ENCODE results near the gene CACNA2D1. TPM values are rescaled to one million over a fixed set of nuclear protein-coding genes. Genes with fewer than 3 reads are reported as not detected.
A peak's percentile ranks its signal among the peaks of the same experiment; 100 is the strongest.

CACNA2D1 gene
- not detected in 2 replicates for total RNA-seq (2014; rRNA removed; shearing (Covaris generic); ENCODE audit: low replicate concordance)

DNA sequence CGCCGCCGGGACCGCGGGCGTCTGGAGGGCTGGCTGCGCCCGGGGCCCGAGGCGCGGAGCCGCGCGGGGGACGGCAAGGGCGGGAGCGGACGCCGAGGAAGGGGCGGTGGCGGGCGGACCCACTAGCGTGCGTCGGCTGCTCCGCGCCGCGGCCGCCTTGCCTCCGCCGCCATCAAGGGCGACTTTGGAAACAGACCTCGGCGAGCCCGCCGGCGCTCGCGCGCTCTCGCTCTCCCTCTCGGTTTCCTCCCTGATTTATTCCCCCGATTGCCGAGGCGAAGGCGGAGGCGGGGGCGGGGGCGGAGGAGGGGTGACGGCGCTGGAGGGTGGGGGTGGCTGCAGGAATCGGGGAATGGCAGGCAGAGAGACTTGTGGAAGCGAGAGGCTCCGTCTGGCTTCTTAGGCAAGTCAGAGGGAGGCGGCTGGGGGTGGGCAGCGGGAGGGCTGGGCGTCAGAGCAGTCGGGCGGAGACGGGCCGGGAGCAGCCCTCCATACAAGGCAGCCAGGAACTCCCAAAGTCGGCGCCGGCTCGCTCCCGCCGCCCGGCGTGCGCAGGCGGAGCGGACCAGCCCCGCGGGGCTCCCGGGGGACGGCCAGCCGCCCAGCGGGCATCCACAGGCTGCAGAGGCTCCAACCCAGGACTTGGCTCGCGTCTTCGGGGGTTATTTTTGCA is at the start of gene CACNA2D1:
CACNA2D1 (minus strand) TSS at position 231 of the 673 bp plus-strand sequence.
- Histone ChIP-seq H3K9me2 (replicated peaks; ENCODE audit: insufficient read depth, low read length) (no peaks in the 10 kb centered on the region), H2AFZ (ENCODE audit: low read length) (no peak within 1 kb of the TSS), H3K4me2 (ENCODE audit: low read depth, low read length, poor library complexity, severe bottlenecking) (no peak within 1 kb of the TSS), H3K4me1 (ENCODE audit: low read length) (no peaks in the 10 kb centered on the region), H3K36me3 (ENCODE audit: insufficient read depth, low read length) (no peaks in the 10 kb centered on the region), H3K9me3 (ENCODE audit: low read length) (peaks cover 6% of the 10 kb centered on the region), H3K27ac (ENCODE audit: low read length) (no peak within 1 kb of the TSS), H3K27me3 (ENCODE audit: low read length) (no peaks in the 10 kb centered on the region), H3K4me3 (ENCODE audit: low read length) (no peak within 1 kb of the TSS), H3K79me2 (ENCODE audit: low read length) (no peaks in the 10 kb centered on the region), H3K9ac (ENCODE audit: low read length) (no peak within 1 kb of the TSS), H4K20me1 (ENCODE audit: insufficient read depth, low read depth, low read length) (no peaks in the 10 kb centered on the region)
- no peak for DNase-seq

DNA sequence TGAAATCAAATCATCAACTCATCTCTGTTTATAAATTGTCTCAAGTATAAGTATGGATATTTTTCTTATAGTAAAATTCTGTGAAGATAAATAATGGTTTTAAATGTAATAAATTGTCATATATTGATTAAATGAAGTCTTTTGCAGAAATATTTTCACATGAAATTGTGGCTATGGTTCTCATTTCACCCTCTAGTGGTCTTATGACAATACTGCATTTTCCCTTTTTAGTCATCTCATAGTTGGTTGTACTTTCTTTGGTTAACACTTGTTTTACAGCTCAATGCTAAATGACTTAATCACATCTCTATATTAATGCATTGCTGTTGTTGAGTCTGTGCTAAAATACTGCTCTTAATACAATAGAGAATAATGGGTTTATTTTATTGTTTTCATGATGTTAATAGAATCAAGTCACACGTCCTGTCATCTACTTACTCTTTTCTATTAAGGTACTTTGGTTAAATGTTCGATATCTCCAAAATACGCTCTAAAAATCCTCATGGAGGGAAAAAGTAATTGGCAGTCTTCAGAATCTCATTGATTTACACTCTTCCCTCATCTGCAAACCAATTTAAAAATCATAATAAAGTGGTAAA is 38.0 kb upstream of the CACNA2D1 start:
- Histone ChIP-seq H3K79me2 (ENCODE audit: low read length) (no peaks in the 10 kb centered on the region), H4K20me1 (ENCODE audit: insufficient read depth, low read depth, low read length) (no peaks in the 10 kb centered on the region), H3K4me3 (ENCODE audit: low read length) (no peak overlapping the region), H3K4me2 (ENCODE audit: low read depth, low read length, poor library complexity, severe bottlenecking) (no peak overlapping the region), H3K36me3 (ENCODE audit: insufficient read depth, low read length) (no peaks in the 10 kb centered on the region), H3K27me3 (ENCODE audit: low read length) (no peaks in the 10 kb centered on the region), H3K9me2 (replicated peaks; ENCODE audit: insufficient read depth, low read length) (no peaks in the 10 kb centered on the region), H3K4me1 (ENCODE audit: low read length) (no peaks in the 10 kb centered on the region), H2AFZ (ENCODE audit: low read length) (no peak overlapping the region), H3K27ac (ENCODE audit: low read length) (no peak overlapping the region), H3K9me3 (ENCODE audit: low read length) (peaks cover 4% of the 10 kb centered on the region; the same call in 1 of the 2 replicates), H3K9ac (ENCODE audit: low read length) (no peak overlapping the region)
- peak; percentile 55 for DNase-seq

DNA sequence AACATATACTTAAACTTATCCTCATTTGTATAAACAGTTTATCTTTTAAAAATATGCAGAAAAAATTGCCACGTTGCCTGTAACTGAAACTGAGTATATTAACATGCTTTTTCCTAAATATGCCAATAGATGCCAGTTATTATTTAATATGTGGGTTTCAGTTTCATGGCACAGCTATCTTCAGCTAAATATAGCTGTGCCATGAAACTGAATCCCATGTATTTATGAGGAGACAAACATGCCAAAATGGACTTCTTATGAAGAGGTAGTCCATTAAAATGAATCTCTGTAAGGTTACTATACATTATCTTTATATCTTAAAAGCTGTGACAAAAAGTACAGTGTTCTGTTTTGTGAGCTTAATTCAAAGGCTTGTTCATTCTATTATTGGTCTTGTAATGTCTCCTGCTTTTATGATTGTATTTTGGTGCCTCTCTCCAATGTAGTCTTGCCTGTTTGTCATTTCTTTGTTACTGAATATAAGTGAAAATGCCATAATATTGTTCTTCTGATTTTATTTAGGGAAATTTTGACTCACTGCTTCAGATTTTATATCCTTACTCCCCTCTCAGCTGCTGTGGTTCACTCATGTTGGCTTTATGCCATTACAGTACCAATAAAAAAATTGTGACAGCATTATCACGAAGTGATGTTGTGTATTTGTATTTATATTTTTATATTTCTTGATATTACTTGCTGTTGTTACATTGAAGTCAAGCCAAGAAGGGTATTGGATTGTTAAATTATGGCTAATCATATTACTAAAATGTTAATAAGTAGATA is 34.3 kb upstream of the CACNA2D1 start:
- H3K9ac ChIP-seq (ENCODE audit: low read length) = no peak overlapping the region
- no peaks in the 10 kb centered on the region for H3K79me2 ChIP-seq (ENCODE audit: low read length)
- H3K9me2 ChIP-seq (replicated peaks; ENCODE audit: insufficient read depth, low read length) = no peaks in the 10 kb centered on the region
- H3K36me3 ChIP-seq (ENCODE audit: insufficient read depth, low read length) = no peaks in the 10 kb centered on the region
- no peaks in the 10 kb centered on the region; the same call in 1 of the 2 replicates for H3K9me3 ChIP-seq (ENCODE audit: low read length)
- H3K27me3 ChIP-seq (ENCODE audit: low read length) = no peaks in the 10 kb centered on the region
- no peak for DNase-seq
- H3K4me2 ChIP-seq (ENCODE audit: low read depth, low read length, poor library complexity, severe bottlenecking) = no peak overlapping the region
- no peak overlapping the region for H3K4me3 ChIP-seq (ENCODE audit: low read length)
- no peaks in the 10 kb centered on the region for H3K4me1 ChIP-seq (ENCODE audit: low read length)
- no peaks in the 10 kb centered on the region for H4K20me1 ChIP-seq (ENCODE audit: insufficient read depth, low read depth, low read length)
- H3K27ac ChIP-seq (ENCODE audit: low read length) = no peak overlapping the region
- no peak overlapping the region for H2AFZ ChIP-seq (ENCODE audit: low read length)

DNA sequence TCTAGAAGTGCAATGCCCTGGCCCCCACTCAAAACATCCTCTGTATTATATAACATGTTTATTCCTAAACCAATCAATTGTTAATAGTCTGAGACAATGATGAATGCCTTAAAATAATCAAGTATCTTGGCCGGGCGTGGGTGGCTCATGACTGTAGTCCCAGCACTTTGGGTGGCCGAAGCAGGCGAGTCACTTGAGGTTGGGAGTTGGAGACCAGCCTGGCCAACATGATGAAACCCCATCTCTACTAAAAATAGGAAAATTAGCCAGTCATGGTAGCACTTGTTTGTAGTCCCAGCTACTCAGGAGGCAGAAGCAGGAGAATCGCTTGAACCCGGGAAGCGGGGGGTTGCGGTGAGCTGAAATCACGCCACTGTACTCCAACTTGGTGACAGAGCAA is 29.4 kb upstream of the CACNA2D1 start:
- Histone ChIP-seq H3K4me2 (ENCODE audit: low read depth, low read length, poor library complexity, severe bottlenecking) (no peak overlapping the region), H3K27ac (ENCODE audit: low read length) (no peak overlapping the region), H3K27me3 (ENCODE audit: low read length) (no peaks in the 10 kb centered on the region), H2AFZ (ENCODE audit: low read length) (no peak overlapping the region), H4K20me1 (ENCODE audit: insufficient read depth, low read depth, low read length) (no peaks in the 10 kb centered on the region), H3K9ac (ENCODE audit: low read length) (no peak overlapping the region), H3K79me2 (ENCODE audit: low read length) (no peaks in the 10 kb centered on the region), H3K4me3 (ENCODE audit: low read length) (no peak overlapping the region), H3K4me1 (ENCODE audit: low read length) (no peaks in the 10 kb centered on the region), H3K9me3 (ENCODE audit: low read length) (peaks cover 3% of the 10 kb centered on the region; the same call in 1 of the 2 replicates), H3K36me3 (ENCODE audit: insufficient read depth, low read length) (no peaks in the 10 kb centered on the region), H3K9me2 (replicated peaks; ENCODE audit: insufficient read depth, low read length) (no peaks in the 10 kb centered on the region; the same call in 1 of the 2 replicates)
- no peak for DNase-seq

DNA sequence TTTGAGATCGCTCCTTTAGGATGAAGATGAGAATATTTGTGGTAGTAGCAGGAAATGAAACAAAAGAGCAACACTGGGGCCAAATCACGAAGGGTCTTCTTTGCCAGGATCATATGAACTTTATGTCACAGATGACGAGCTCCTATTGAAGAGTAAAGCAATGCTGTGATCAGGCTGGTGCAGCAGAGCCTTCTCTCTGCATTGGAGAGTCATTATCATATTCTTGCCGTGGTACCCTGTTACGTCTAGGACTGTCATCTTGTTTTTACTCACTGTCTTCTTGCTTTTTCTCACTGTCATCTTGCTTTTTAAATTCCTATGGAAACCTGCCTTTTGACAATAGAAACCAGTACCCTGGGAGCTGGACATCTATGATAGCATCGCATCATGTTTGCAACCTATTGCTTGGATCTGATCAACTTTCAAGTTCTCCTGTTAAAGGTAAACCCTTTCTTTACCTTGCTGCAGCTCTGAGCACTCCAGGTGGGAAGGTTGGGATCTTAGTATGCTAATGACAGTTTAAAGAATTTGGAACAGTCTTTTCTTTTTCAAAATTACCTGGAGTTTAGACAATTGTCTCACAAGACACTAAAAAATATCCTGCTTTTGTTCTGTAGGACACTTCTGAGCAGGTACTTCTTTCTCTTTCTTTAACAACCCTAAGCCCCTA is 27.9 kb upstream of the CACNA2D1 start:
- no peaks in the 10 kb centered on the region; the same call in 1 of the 2 replicates for H3K9me2 ChIP-seq (replicated peaks; ENCODE audit: insufficient read depth, low read length)
- H2AFZ ChIP-seq (ENCODE audit: low read length) = no peak overlapping the region

DNA sequence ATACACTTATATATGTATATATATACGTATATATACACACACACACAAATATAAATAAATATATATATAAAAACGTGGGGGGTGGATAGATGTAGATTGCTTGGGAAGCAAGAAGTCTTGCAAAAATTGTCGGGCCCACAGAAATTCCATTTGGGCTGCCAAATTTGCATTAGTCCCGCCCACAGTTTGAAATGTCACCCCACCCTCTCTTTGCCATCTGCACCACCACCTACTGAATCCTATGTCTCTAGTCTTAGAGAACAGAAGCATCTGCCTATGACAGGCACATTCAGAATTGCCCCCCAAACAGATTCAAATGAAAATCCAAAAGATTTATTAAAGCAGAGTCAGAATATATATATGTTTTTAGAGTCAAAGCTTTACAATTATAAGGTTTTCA is 25.6 kb upstream of the CACNA2D1 start:
- Histone ChIP-seq H3K4me1 (ENCODE audit: low read length) (no peaks in the 10 kb centered on the region), H3K9me2 (replicated peaks; ENCODE audit: insufficient read depth, low read length) (no peaks in the 10 kb centered on the region; the same call in 1 of the 2 replicates), H3K4me3 (ENCODE audit: low read length) (no peak overlapping the region), H2AFZ (ENCODE audit: low read length) (no peak overlapping the region), H3K4me2 (ENCODE audit: low read depth, low read length, poor library complexity, severe bottlenecking) (no peak overlapping the region), H4K20me1 (ENCODE audit: insufficient read depth, low read depth, low read length) (no peaks in the 10 kb centered on the region), H3K27ac (ENCODE audit: low read length) (no peak overlapping the region), H3K27me3 (ENCODE audit: low read length) (no peaks in the 10 kb centered on the region), H3K9ac (ENCODE audit: low read length) (no peak overlapping the region), H3K36me3 (ENCODE audit: insufficient read depth, low read length) (no peaks in the 10 kb centered on the region), H3K79me2 (ENCODE audit: low read length) (no peaks in the 10 kb centered on the region), H3K9me3 (ENCODE audit: low read length) (peaks cover 3% of the 10 kb centered on the region; the same call in 1 of the 2 replicates)
- no peak for DNase-seq

More for the DNA sequence above, 27.9 kb upstream of the CACNA2D1 start:
- Histone ChIP-seq H3K9me3 (ENCODE audit: low read length) (peaks cover 3% of the 10 kb centered on the region; the same call in 1 of the 2 replicates), H4K20me1 (ENCODE audit: insufficient read depth, low read depth, low read length) (no peaks in the 10 kb centered on the region), H3K36me3 (ENCODE audit: insufficient read depth, low read length) (no peaks in the 10 kb centered on the region), H3K4me3 (ENCODE audit: low read length) (no peak overlapping the region), H3K4me1 (ENCODE audit: low read length) (no peaks in the 10 kb centered on the region), H3K9ac (ENCODE audit: low read length) (no peak overlapping the region), H3K27me3 (ENCODE audit: low read length) (no peaks in the 10 kb centered on the region), H3K4me2 (ENCODE audit: low read depth, low read length, poor library complexity, severe bottlenecking) (no peak overlapping the region), H3K79me2 (ENCODE audit: low read length) (no peaks in the 10 kb centered on the region), H3K27ac (ENCODE audit: low read length) (no peak overlapping the region)
- DNase-seq = no peak

DNA sequence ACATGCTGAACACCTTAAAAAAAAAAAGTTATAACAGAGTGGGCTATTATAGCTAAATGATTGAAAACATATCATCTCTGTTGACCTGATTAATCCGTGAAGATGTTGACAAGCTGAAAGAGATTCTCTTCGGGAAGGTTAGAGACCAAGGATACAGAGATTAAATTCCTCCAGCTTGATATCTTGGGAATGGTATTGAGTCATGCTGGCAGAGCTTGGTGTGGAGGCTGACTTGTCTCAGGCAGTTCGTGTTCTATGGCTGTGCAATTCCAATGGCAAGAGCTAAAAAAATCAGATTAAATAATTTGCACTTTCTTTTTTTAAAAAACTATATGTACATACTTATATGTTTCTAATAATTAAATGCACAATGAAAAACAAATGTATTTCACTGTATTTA is 24.9 kb upstream of the CACNA2D1 start:
- H3K4me2 ChIP-seq (ENCODE audit: low read depth, low read length, poor library complexity, severe bottlenecking) = no peak overlapping the region
- peaks cover 3% of the 10 kb centered on the region; the same call in 1 of the 2 replicates for H3K9me3 ChIP-seq (ENCODE audit: low read length)
- no peaks in the 10 kb centered on the region for H3K36me3 ChIP-seq (ENCODE audit: insufficient read depth, low read length)
- H4K20me1 ChIP-seq (ENCODE audit: insufficient read depth, low read depth, low read length) = no peaks in the 10 kb centered on the region
- H3K4me3 ChIP-seq (ENCODE audit: low read length) = no peak overlapping the region
- H3K27ac ChIP-seq (ENCODE audit: low read length) = no peak overlapping the region
- H2AFZ ChIP-seq (ENCODE audit: low read length) = no peak overlapping the region
- no peak overlapping the region for H3K9ac ChIP-seq (ENCODE audit: low read length)
- no peaks in the 10 kb centered on the region for H3K79me2 ChIP-seq (ENCODE audit: low read length)
- H3K9me2 ChIP-seq (replicated peaks; ENCODE audit: insufficient read depth, low read length) = no peaks in the 10 kb centered on the region; the same call in 1 of the 2 replicates
- H3K27me3 ChIP-seq (ENCODE audit: low read length) = no peaks in the 10 kb centered on the region
- H3K4me1 ChIP-seq (ENCODE audit: low read length) = no peaks in the 10 kb centered on the region
- DNase-seq = no peak

Measured in Karpas-422 (cell line).